Liver (tissue), 3 donors: ENCODE data around the gene CELF4.

Experiments used
- EGR1 ChIP-seq, 2 donors: IDR thresholded peaks; 2 replicates each; pipeline ENCODE4 v1.6.1; 2016 to 2018; ENCODE audit warnings: antibody characterized with exemption in 2 of 2, low read depth in 2 of 2
- FOXA1 ChIP-seq: IDR thresholded peaks from 2 replicates; pipeline ENCODE4 v1.6.1; 2016; ENCODE audit warnings: antibody characterized with exemption
- JUND ChIP-seq, 2 donors: IDR thresholded peaks; 2 replicates each; pipeline ENCODE4 v1.6.1; 2016; ENCODE audit warnings: antibody characterized with exemption in 2 of 2
- MAX ChIP-seq: IDR thresholded peaks from 2 replicates; pipeline ENCODE4 v1.6.1; 2016; ENCODE audit warnings: antibody characterized with exemption
- RAD21 ChIP-seq, 2 donors: IDR thresholded peaks; 2 replicates each; pipeline ENCODE4 v1.6.1; 2016; ENCODE audit warnings: antibody characterized with exemption in 2 of 2, mild to moderate bottlenecking in 2 of 2
- REST ChIP-seq: IDR thresholded peaks from 2 replicates; pipeline ENCODE4 v1.6.1; 2016; ENCODE audit warnings: antibody characterized with exemption, mild to moderate bottlenecking
- TAF1 ChIP-seq: conservative IDR thresholded peaks from 2 replicates; pipeline ENCODE4 v1.6.1; 2016; ENCODE audit warnings: antibody characterized with exemption, mild to moderate bottlenecking
- YY1 ChIP-seq: IDR thresholded peaks from 2 replicates; pipeline ENCODE4 v1.6.1; 2016; ENCODE audit warnings: antibody characterized with exemption, mild to moderate bottlenecking
- TF ChIP-seq, protein P1 (sequence below): fragments of 150-350 bp; IDR thresholded peaks from 2 replicates; pipeline ENCODE4 v1.5.1; 2017; ENCODE audit warnings: improper control_type of control experiment, low read depth, low read length; ENCODE audit not compliant: missing input control
- donor health status: healthy.
- donor health status: healthy.

DNA sequence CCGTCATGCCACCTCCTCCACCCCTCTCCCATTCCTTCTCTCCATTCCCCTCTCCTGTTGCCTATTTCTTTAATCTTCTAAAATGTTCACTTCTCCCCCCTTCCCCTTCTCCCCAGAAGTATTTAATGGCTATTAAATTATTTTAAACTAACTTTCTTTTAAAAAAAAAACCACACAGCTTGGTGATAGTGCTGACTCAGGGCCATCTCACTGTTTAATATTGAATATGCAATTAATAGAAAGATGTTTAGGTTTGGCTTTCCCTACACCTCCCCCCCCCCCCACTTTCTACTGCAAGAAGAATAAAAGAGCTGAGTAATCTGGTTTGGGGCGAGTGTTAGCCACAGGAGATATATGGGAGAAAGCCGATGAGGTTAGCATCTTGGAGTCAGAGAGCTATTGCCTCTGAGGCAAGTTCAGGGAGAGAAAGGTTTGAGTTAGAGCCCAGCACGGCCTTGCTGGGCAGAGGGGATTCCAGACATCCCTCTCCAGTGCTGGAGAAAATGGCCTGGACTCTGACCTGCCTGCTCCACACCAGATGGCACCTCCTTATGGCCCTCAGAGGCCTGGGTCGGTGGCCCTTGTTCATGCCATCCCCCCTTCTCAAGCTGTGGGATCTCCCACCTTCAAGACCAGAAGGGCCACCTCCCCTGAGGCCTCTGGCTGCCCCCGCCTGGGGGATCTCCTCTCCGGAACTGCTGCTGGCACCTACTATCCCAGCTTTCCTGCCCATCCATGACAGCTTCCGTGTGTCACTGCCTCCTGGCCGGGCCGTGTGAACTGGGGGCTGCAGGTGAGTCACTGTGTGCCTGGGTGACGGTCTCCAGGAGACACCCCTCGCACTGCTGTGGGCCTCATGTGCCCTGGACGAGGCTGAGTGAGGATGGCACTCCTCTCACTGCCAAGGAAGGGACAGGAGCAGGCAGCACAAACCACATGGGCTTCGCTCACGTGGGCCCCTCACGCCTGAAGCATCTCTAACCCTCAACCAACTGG, 246.9 kb downstream of the CELF4 start:
- TF ChIP-seq, protein P1, sequence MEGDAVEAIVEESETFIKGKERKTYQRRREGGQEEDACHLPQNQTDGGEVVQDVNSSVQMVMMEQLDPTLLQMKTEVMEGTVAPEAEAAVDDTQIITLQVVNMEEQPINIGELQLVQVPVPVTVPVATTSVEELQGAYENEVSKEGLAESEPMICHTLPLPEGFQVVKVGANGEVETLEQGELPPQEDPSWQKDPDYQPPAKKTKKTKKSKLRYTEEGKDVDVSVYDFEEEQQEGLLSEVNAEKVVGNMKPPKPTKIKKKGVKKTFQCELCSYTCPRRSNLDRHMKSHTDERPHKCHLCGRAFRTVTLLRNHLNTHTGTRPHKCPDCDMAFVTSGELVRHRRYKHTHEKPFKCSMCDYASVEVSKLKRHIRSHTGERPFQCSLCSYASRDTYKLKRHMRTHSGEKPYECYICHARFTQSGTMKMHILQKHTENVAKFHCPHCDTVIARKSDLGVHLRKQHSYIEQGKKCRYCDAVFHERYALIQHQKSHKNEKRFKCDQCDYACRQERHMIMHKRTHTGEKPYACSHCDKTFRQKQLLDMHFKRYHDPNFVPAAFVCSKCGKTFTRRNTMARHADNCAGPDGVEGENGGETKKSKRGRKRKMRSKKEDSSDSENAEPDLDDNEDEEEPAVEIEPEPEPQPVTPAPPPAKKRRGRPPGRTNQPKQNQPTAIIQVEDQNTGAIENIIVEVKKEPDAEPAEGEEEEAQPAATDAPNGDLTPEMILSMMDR: no peak
- no peak for TF ChIP-seq JUND (IDR thresholded peaks at IDR 0.05)
- no peak for TF ChIP-seq REST
- TF ChIP-seq TAF1: no peak
- TF ChIP-seq MAX: no peak
- TF ChIP-seq EGR1 (IDR thresholded peaks at IDR 0.05; ENCODE audit: low read depth in 2 of 2): no peak
- no peak for TF ChIP-seq RAD21 (IDR thresholded peaks at IDR 0.05)
- TF ChIP-seq YY1: no peak
- no peak for TF ChIP-seq FOXA1
